Ishikawa (cell line): ENCODE data around the gene UBTD2.

Experiments
- CEBPB ChIP-seq: IDR thresholded peaks from 2 replicates; pipeline ENCODE4 v1.6.1; 2012
- CREB1 ChIP-seq: IDR thresholded peaks from 2 replicates; pipeline ENCODE4 v1.6.1; 2012; ENCODE audit warnings: low read depth
- EGR1 ChIP-seq: IDR thresholded peaks from 2 replicates; pipeline ENCODE4 v1.6.1; 2012
- EP300 ChIP-seq: IDR thresholded peaks from 2 replicates; pipeline ENCODE4 v1.6.1; 2012; ENCODE audit warnings: borderline replicate concordance
- FOXM1 ChIP-seq: IDR thresholded peaks from 2 replicates; pipeline ENCODE4 v1.6.1; 2012; ENCODE audit warnings: low read depth, borderline replicate concordance
- NFIC ChIP-seq: IDR thresholded peaks from 2 replicates; pipeline ENCODE4 v1.6.1; 2012
- RAD21 ChIP-seq: IDR thresholded peaks from 2 replicates; pipeline ENCODE4 v1.6.1; 2012; ENCODE audit warnings: low read depth
- TAF1 ChIP-seq: IDR thresholded peaks from 2 replicates; pipeline ENCODE4 v1.6.1; 2012; ENCODE audit warnings: low read depth, mild to moderate bottlenecking
- TCF12 ChIP-seq: IDR thresholded peaks from 2 replicates; pipeline ENCODE4 v1.6.1; 2012; ENCODE audit warnings: low read depth
- TEAD4 ChIP-seq: IDR thresholded peaks from 2 replicates; pipeline ENCODE4 v1.6.1; 2012
- YY1 ChIP-seq: IDR thresholded peaks from 2 replicates; pipeline ENCODE4 v1.6.1; 2012; ENCODE audit warnings: low read depth
- ZBTB7A ChIP-seq: IDR thresholded peaks from 2 replicates; pipeline ENCODE4 v1.6.1; 2012; ENCODE audit warnings: low read depth
- TF ChIP-seq, protein P1 (sequence below): IDR thresholded peaks from 2 replicates; pipeline ENCODE4 v1.6.1; 2012
- TF ChIP-seq, protein P2 (sequence below): IDR thresholded peaks from 2 replicates; pipeline ENCODE4 v1.6.1; 2012; ENCODE audit warnings: low read depth, mild to moderate bottlenecking
- TF ChIP-seq, protein P3 (sequence below): IDR thresholded peaks from 2 replicates; pipeline ENCODE4 v1.6.1; 2012

The UBTD2 gene

DNA sequence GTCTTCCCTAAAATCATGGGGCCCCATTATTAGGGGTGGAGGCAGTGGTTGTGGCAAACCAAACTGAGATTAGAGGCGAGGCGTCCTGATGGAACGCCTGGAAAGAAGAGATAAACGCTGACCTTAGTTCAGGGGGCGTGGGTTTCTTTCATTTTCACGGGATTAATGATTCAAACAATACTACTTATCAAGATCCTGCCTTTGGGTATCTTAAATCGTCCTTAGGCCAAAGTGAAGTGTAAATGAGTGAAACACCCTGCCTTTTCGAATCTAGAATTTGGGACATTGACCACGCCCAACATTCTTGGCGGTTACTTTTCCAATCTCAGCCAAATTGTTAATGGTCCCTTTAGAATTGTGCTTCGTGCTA lies 1.0 kb upstream of the UBTD2 start:
- TF ChIP-seq TEAD4: peak; percentile 39; the same call in 1 of the 2 replicates
- TF ChIP-seq YY1: no peak
- TF ChIP-seq, protein P1, sequence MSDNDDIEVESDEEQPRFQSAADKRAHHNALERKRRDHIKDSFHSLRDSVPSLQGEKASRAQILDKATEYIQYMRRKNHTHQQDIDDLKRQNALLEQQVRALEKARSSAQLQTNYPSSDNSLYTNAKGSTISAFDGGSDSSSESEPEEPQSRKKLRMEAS: 0 out of 2 replicates have a peak, but pooled peaks have one; percentile 4
- TF ChIP-seq CEBPB: no peak

DNA sequence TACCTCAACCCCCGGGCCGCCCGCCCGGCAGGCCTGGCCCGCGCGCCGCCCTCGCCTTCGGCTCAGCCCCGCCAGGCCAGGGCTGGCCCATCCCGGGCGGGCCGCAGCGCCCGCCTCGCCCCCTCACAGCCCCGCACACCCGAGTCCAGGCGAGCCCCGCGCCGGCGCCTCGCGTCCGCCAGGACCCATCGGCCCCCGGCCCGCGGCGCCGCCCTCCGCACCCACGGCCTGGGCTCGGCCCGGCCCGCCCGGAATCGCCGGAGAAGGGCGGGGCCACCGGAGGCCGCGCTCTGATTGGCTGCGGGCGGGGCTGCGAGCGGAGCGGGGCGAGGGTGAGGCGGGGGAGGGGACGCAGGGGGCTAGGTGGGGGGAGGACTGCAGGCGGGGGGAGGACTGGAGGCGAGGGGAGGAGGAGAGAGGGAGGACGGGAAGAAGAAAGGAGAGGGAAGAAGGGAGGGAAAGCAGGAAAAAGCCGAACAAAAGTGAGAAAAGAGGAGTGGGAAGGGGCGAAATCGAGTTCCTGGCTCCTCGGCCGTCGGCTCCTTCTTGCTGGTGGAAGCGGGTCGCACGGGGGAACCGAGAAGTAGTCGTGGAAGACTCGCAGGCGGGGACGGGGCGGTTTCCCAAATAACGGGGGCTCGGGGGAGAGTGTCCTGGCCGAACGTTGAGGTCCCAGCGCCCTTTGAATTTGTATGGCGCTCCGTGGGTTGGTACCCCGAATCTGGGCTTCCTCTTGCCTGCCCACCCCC lies 472 bp upstream of the UBTD2 start:
- no peak for TF ChIP-seq TCF12
- TF ChIP-seq NFIC: no peak
- TF ChIP-seq FOXM1: no peak
- no peak for TF ChIP-seq YY1
- TF ChIP-seq TAF1: peak; percentile 36; the same call in 1 of the 2 replicates
- TF ChIP-seq ZBTB7A: no peak; the same call in 1 of the 2 replicates
- TF ChIP-seq RAD21: no peak
- no peak for TF ChIP-seq TEAD4
- TF ChIP-seq CREB1: no peak
- TF ChIP-seq CEBPB: no peak
- TF ChIP-seq EGR1: 0 out of 2 replicates have a peak, but pooled peaks have one; percentile 13
- TF ChIP-seq EP300: no peak
- TF ChIP-seq, protein P2, sequence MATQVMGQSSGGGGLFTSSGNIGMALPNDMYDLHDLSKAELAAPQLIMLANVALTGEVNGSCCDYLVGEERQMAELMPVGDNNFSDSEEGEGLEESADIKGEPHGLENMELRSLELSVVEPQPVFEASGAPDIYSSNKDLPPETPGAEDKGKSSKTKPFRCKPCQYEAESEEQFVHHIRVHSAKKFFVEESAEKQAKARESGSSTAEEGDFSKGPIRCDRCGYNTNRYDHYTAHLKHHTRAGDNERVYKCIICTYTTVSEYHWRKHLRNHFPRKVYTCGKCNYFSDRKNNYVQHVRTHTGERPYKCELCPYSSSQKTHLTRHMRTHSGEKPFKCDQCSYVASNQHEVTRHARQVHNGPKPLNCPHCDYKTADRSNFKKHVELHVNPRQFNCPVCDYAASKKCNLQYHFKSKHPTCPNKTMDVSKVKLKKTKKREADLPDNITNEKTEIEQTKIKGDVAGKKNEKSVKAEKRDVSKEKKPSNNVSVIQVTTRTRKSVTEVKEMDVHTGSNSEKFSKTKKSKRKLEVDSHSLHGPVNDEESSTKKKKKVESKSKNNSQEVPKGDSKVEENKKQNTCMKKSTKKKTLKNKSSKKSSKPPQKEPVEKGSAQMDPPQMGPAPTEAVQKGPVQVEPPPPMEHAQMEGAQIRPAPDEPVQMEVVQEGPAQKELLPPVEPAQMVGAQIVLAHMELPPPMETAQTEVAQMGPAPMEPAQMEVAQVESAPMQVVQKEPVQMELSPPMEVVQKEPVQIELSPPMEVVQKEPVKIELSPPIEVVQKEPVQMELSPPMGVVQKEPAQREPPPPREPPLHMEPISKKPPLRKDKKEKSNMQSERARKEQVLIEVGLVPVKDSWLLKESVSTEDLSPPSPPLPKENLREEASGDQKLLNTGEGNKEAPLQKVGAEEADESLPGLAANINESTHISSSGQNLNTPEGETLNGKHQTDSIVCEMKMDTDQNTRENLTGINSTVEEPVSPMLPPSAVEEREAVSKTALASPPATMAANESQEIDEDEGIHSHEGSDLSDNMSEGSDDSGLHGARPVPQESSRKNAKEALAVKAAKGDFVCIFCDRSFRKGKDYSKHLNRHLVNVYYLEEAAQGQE: no peak
- TF ChIP-seq, protein P1: peak; percentile 20; the same call in 1 of the 2 replicates
- TF ChIP-seq, protein P3, sequence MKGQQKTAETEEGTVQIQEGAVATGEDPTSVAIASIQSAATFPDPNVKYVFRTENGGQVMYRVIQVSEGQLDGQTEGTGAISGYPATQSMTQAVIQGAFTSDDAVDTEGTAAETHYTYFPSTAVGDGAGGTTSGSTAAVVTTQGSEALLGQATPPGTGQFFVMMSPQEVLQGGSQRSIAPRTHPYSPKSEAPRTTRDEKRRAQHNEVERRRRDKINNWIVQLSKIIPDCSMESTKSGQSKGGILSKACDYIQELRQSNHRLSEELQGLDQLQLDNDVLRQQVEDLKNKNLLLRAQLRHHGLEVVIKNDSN: no peak

DNA sequence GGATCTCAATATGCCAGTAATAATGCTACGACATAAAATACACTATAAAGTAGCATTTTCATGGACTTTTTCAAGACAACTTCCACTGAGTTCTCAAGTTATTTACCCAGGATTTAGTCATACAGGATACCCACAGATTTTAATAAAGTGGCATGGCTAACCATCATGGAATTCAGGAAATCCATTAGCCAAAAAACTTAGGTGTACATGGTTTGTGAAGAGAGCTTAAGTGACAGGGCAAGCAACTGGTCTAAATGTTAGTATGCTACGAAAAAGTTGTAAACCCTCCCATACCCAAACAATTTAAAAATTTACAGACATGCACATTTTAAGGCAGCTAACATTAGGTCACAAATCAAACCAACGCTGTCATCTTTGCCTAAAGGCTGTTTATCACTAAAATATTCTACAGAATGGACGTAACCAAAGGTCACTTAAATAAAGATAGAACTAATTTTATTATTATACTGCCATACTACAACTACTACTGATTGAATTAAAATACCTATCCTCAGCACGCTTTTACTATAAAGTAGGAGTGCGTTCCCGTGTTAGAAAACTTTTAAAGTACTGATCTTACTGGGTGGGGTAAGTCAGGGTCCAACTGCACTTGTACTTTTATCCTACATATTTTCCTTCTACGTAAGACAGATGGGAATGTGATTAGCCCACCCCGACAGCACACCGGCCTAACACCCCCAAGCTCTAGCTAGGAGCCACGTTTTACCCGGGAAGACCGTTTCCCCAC lies 1.1 kb downstream of the UBTD2 start:
- TF ChIP-seq YY1 (no peak), TEAD4 (no peak), EP300 (no peak), CEBPB (no peak), RAD21 (no peak), ZBTB7A (no peak), TAF1 (no peak)
- TF ChIP-seq, protein P3: no peak
- TF ChIP-seq, protein P1: no peak

DNA sequence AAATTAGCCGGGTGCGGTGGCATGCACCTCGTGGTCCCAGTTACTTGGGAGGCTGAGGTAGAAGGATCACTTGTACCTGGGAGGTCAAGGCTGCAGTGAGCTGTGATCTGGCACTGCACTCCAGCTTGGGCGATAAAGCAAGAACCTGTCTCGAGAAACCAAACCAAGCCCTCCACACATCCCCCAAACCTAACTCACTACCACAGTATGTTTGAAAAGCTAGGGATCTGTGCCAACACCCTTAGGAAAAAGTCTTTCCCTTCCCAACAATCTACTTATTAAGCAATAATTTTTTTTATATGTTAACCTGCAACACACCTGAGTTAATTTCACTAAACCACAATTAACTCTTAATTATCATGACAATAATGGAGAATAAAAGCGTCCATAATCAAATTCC lies 2.2 kb downstream of the UBTD2 start:
- TF ChIP-seq EGR1 (no peak), CEBPB (no peak), ZBTB7A (no peak), EP300 (no peak), FOXM1 (no peak), TAF1 (no peak), RAD21 (no peak), TCF12 (no peak), CREB1 (no peak), TEAD4 (no peak), NFIC (no peak), YY1 (no peak)
- TF ChIP-seq, protein P3: no peak
- TF ChIP-seq, protein P2: no peak
- TF ChIP-seq, protein P1: no peak
